GM19193 (cell line): ENCODE measurements around the gene ADGRD1.

Experiments used
- POLR2A ChIP-seq: IDR thresholded peaks from 4 replicates; pipeline ENCODE4 v1.6.1; 2011; ENCODE audit not compliant: insufficient read depth, insufficient read length; ENCODE audit errors: extremely low read depth

The ADGRD1 gene

DNA sequence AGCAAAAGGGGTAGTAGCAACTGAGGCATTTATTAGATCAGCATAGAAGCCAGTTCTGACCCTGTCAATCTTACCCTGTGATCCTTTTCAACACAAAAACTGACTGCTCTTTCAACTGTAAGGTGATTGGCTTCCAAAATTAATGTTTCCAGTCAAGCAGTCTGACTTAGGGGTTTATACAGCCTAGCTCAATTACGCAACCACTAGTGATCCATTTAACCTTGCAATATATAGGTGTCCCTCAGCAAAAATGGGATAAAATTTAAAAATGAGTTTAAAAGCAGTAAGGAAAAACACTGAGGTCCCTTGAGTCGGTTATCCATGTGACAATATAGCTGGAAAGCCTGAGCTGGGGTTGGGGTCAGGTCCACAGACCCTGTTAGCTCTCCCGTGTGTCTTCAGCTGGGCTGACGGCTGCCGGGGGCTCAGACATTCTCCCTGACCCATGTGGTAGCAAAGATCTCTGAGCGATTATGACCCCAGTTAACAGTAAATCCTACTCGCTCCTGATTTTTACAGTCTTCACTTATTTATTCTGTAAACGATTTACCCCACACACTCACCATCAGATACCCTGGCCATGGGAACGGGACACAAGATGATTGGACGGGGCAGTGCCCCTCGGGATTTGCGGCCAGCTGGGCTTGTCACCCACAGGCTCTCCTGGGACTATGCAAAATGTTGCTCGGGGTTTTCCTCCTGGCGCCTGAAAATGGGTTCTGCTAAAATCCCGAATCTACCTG, 16.6 kb downstream of the ADGRD1 start:
- no peak for TF ChIP-seq POLR2A

DNA sequence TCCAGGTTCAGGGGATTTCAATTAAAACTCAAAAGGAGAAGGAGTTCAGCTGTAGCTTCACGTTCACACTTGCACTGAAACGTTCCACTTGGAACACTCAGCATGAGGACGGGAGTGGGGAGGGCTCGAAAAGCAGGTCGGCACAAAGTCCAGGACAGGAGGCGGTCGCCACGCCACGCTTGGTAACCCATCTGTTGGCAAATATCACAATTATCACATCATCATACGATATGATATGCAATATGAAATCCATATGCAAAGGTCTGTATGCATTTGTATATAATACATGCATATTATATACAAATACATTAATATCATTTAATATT, 17.2 kb downstream of the ADGRD1 start:
- no peak for TF ChIP-seq POLR2A

DNA sequence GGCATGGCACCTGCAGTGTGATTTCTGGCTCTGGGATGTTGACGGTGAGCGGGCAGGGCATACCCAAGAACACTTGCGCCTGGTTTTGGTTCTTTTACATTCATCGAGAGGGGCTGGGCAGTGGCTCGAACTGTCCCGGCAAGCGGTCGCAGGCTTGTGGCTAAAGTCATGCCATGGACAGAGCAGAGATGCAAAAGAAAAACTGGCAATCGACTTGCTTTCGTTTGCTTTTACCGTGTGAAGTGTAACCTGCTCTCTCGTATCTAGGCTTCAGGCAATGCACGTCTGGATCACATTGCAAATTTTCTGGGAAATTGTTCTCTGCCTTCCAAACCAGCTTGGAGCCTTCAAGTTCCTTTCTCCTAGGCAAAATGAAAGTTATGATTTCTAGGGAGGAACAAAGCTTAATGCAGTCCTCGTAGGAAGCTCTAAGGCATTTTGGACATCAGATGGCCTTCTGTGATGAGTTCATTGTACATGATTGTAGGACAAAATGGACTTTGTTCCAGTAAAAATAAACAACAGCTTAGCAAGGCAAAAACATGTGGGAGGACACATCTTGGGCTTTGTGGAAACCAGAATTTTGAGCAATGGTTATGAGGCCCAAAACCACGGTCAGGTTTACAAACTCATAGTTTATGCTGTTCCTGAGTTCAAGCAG, 18.3 kb downstream of the ADGRD1 start:
- TF ChIP-seq POLR2A, result no peak

DNA sequence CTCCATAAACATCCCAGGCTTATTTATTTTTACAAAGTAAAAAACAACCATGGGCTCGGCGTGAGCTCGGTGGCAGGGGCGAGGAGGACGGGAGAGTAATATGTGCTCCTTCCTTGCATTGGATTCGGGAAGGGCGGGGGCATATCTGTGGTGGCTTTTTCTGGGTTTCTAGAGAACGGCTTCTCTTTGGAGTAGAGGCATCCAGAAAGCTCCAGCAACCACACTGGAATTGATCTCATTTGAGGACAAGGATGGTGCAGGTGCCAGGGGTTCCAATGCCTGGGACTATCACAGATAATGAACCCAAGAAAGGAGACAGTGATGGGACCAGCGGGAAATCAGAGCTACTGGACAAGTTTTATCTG, 18.9 kb downstream of the ADGRD1 start:
- no peak for TF ChIP-seq POLR2A

DNA sequence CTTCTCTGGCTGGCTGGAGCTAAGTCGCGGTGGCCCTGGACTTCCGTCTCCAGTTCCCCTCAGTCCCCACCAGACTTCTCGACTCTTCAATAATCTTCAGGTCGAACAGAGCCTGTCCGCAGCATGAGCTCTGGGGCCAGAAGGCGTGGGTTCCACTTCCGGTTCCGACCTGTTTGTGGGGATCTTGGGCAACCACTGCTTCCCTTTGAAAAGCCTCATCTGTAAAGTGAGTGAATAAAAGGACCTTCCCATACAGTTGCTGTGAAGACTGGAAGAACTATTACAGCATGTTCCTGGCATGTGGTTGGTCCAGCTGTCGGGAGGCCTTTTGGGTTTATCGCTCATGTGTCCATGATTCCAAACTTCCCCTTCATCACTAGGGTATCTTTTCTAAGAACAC, 19.4 kb downstream of the ADGRD1 start:
- TF ChIP-seq POLR2A, result no peak

DNA sequence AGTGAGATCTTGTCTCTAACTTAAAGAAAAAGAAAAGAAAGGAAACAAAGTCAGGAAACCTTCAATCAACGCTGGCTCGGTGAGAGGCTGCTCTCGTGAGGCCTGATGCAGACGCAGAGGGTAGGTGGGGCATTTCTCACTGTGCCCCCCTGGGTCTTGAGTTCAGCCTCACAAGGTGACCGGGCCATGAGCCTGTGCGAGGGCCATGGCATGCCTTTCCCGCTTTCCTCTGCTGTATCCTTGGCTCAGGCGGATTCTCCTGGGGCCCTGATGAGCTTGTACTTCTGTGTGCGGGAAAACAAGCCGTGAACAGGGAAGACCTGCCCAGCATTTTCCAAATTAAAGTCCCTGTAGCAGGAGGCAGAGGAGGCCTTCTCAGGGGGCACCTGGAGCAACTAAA, 20.2 kb downstream of the ADGRD1 start:
- no peak for TF ChIP-seq POLR2A

DNA sequence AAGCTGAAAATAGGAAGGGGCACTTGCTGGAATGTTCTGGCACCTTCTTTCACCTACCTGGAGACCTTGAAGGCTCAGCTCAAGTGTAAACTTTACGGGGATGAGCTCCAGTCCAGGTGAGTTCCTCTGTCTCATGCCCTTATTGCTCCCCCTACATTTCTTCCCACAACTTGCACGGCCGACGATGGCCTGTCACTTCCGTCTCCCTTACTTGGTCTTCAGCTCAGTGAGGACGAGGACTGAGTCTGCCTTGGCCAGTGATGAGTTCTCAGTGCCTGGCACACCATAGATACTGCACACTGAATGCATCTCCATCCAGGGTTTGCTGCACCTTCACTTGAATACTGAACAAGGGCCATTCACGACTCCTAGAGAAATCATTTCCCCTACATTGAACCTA, 21.4 kb downstream of the ADGRD1 start:
- no peak for TF ChIP-seq POLR2A

DNA sequence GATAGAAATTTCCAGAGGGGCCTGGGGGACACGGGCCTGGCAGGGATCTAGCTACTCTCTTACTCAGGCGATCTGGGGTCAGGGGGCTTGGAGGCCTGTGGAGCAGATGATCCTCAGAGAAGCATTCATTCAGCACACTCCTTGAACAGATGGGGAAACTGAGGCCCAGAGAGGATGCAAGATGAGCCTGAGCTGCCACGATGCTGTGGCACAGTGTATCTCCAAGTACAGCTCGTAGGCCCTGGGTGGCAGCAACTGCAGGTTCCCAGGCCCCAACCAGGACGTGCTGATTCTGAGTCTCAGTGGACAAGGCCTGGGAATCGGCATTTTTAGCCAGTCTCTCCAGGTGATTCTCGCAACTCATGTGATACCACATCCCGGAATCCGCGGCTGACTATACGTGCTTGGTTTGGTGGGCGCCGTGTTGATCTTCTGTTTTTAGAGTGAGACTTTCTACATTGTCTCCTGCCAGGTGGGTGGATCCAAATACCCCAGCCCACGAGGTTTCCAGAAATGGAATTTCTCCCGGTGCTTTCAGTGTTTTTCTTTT, 22.5 kb downstream of the ADGRD1 start:
- no peak for TF ChIP-seq POLR2A

DNA sequence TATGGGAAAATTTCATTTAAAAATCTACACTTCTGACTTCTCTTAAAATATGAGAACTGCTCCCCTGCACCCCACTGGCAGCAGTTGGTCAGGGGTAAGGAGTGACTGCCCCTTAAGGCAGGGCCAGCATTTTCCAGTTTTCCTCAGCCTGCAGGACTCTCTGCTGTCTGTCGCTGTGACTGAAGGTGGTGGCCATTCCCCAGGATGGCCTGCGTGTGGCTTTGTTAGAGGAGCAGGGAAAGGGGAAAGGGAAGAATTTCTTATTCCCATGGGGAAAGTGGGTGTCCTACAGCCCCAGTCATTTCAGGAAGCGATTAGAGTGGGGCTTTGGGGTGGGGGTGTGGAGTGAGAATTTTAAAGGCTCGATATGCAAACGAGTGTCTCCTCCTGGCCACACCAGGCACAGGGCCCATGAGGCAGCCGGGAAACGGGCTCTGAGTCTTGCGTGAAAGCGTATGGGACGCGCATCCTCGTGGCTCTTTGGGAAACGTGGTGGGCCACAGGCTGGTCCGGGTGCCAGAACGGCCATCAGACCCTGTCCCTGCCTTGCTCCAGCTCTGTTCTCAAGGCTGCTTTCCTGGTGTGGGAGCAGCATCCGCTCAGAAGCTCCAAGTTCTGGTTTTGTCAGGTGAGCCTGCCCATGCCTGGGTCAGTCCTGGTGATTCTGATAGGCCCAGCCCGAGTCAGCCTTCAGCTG, 23.5 kb downstream of the ADGRD1 start:
- TF ChIP-seq POLR2A, result no peak

DNA sequence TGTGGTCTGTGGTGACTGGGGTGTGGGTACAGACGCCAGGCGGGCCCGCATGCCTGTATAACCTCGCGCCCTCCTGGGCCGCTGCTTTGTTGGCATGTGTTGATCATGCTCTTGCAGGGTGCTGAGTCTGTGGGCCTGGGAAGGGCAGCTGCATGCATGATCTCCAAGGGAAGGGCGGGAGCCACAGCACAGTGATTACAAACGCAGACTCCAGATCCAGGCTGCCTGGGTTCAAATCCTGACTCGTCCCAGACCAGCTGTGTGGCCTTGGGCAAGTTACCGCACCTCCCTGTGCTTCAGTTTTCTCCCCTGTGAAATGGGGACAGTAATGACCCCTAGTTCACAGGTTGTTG, 24.0 kb downstream of the ADGRD1 start:
- TF ChIP-seq POLR2A, result no peak

DNA sequence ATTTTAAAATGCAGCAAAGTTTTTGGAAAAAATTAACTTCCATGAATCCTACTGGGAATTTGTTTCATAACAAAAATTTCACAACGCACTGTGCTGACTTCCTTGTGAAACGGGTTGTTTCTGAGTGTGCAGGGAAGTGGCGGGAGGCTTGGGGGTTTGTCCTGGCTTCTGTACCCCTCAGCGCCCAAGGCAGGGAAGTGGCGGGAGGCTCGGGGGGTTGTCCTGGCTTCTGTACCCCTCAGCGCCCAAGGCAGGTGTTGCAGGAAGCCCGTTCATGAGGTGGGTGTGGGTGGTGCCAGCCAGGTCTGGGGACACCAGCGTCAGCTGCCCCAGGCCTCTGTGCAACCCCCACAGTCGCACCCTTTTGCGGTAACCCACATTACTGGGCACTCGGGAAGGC, 25.1 kb downstream of the ADGRD1 start:
- TF ChIP-seq POLR2A, result no peak

DNA sequence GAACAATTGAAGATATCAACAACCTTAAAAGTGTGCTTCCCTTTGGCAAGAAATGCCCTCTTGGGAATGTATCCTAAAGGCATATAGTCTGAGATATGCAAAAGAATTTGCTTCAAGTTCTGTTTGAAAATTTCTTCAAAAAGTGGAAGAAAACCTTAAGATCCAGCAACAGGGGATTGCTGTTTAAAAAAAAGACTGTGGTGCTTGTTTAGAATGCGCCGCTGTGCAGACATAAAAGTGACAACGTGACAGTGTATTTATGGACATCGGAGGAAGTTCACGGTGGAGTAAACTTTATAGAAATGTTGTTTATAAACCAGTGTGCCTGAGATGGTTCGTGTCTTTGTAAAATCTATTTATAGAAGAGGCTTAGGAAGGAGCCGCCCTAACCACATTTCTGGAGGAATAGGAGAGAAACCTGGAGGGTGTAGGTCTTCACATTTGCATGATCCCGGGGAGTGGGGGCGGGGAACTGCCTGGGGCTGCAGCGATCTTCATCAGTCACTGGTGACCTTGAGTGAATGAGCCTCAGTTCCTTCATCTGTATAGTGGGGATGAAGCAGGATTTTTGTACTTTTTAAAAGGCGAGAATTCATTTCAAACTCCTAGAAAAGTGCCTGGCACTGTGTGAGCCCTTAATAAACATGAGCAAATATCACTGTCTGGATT, 27.5 kb downstream of the ADGRD1 start:
- TF ChIP-seq POLR2A, result no peak

DNA sequence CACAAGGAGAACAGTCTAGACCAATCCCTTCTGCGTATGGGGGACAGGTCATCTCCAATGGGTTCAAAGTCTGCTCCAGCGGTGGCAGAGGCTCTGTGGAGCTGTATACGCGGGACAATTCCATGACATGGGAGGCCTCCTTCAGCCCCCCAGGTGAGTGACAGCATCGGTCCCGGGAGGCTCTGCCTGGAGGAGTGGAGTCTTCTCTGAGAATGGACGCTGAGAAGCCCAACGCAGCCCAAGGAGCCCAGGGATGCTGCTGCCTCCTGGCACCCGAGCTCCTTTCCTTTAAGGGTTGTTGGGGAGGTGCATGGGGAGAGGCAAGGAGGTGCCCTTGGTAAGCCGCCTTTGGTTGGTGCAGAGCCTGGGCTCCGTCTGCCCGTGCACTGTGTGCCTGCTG, 28.2 kb downstream of the ADGRD1 start:
- no peak for TF ChIP-seq POLR2A

DNA sequence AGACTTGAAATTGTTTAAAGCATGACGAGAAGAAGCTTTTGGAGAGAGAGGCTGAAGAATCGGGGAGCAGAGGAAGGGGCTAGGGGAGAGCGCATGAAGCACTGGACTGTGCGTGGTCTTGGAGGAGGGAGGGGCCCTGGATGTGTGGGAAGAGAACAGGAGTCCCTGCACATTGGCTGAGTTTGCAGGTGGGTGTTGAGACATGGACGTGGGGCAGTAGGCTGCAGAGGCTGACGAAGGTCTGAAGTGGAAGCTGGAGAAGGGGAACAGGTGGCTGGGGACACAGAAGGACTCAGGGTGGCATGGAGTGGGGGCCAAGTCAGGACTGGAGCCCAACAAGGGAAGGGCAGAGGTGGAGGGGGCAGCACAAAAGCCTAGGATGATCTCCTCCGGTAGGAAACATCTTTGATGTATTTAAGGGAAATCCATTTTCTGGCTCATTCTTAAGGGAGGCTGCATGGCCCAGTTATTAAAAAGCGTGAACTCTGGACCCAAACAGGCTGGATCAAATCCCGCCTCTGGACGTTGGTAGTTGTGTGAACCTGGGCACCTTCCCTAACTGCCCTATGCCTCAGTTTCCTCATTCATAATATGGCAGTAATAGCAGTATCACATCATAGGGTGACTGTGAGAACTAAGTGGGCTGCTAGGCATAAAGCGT, 29.0 kb downstream of the ADGRD1 start:
- TF ChIP-seq POLR2A, result no peak
